K562 (cell line): ENCODE data around the gene DOLPP1.

Experiments
- CTCF ChIP-seq, 3 experiments: IDR thresholded peaks in 2 of 3; conservative IDR thresholded peaks in 1 of 3; 2 replicates each; pipeline ENCODE4 v1.5.1; 2011 to 2012; ENCODE audit warnings: low read length in 3 of 3, mild to moderate bottlenecking in 3 of 3, control low read depth in 2 of 3, improper control_type of control experiment in 1 of 3, inconsistent platforms in 1 of 3, low read depth in 1 of 3, mixed read lengths in 1 of 3, moderate library complexity in 1 of 3; ENCODE audit not compliant: insufficient read depth in 2 of 3
- ETV6 ChIP-seq, 3 experiments: fragments of 150-350 bp in 1 of 3; sonication (generic) in 1 of 3; formaldehyde crosslinking in 1 of 3; IDR thresholded peaks; 2 replicates each; pipeline versions ENCODE4 v1.6.1 to v1.8.0; 2014 to 2022; ENCODE audit warnings: borderline replicate concordance in 2 of 3, low read depth in 2 of 3, antibody characterized with exemption in 1 of 3, low read length in 1 of 3, mild to moderate bottlenecking in 1 of 3, missing genetic modification reagents in 1 of 3
- FOS ChIP-seq: IDR thresholded peaks from 3 replicates; pipeline ENCODE4 v1.6.1; 2011; ENCODE audit not compliant: insufficient read length; ENCODE audit errors: extremely low read depth
- JUNB ChIP-seq: fragments of 450-650 bp; formaldehyde crosslinking; conservative IDR thresholded peaks from 2 replicates; pipeline ENCODE4 v1.4.0; 2020; ENCODE audit warnings: mild to moderate bottlenecking
- MAZ ChIP-seq, 2 experiments: fragments of 450-650 bp in 1 of 2; sonication (generic) in 1 of 2; formaldehyde crosslinking; IDR thresholded peaks in 1 of 2; conservative IDR thresholded peaks in 1 of 2; 2 replicates each; pipeline versions ENCODE4 v1.4.0 to v1.5.0; 2020; ENCODE audit warnings: mild to moderate bottlenecking in 1 of 2, missing genetic modification reagents in 1 of 2
- TF ChIP-seq, protein P1 (sequence below): sonication (generic); formaldehyde crosslinking; IDR thresholded peaks from 2 replicates; pipeline ENCODE4 v1.8.0; 2022; ENCODE audit warnings: mild to moderate bottlenecking, low read depth, missing genetic modification reagents
- TF ChIP-seq, protein P2 (sequence below), 2 experiments: IDR thresholded peaks; 2 replicates each; pipeline ENCODE4 v1.6.1; 2012; ENCODE audit warnings: improper control_type of control experiment in 2 of 2, low read depth in 2 of 2, low read length in 2 of 2, borderline replicate concordance in 1 of 2

DNA sequence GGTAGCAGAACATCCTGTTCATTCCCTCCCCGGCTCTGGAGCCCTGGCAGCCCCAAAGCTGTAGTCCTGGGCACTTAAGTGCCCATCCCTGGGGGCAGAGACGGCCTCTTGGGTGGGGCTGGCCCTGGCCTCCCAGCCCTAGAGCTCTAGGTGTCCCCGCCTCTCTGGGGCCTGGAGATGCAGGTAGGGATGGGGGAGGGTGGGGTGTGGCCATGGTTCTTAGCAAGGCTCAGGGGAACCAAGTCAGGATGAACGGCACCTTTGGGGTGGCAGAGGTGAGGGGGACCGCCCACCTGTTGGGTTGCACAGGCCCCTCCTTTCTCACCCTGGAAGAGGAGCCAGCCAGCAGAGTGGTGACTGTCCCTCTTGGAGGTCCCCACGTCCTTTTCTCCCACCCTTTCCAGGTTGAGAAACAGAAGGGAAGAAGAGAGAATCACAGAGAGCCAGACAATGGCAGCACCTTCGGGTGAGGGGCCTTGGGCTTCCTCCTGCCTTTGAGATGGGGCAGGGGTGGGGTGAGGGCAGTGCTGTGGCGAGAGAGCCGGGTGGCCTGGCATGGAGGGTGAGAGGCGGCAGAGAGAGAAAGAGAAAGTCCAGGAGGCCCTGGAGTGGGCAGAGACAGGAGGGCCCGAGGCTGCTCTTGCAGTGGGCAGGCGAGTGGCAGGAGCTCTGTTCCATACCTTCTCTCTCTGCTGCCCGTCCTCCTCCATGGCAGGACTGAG, 27.3 kb downstream of the DOLPP1 start:
- TF ChIP-seq CTCF (IDR thresholded peaks at IDR 0.05 in 2 of 3, conservative IDR thresholded peaks at IDR 0.05 in 1 of 3; ENCODE audit: insufficient read depth in 2 of 3, low read depth in 1 of 3, low read length in 3 of 3) (no peak), MAZ (CRISPR knock-in tag; conservative IDR thresholded peaks at IDR 0.05 in 1 of 2, IDR thresholded peaks at IDR 0.05 in 1 of 2) (no peak), FOS (no peak), JUNB (CRISPR knock-in tag) (no peak), ETV6 (IDR thresholded peaks at IDR 0.05; ENCODE audit: borderline replicate concordance in 1 of 2, low read depth in 2 of 2, low read length in 1 of 2) (no peak), ETV6 (CRISPR knock-in tag; IDR thresholded peaks at IDR 0.05; ENCODE audit: borderline replicate concordance) (no peak)
- TF ChIP-seq, protein P1, sequence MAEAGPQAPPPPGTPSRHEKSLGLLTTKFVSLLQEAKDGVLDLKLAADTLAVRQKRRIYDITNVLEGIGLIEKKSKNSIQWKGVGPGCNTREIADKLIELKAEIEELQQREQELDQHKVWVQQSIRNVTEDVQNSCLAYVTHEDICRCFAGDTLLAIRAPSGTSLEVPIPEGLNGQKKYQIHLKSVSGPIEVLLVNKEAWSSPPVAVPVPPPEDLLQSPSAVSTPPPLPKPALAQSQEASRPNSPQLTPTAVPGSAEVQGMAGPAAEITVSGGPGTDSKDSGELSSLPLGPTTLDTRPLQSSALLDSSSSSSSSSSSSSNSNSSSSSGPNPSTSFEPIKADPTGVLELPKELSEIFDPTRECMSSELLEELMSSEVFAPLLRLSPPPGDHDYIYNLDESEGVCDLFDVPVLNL (CRISPR knock-in tag), result no peak
- TF ChIP-seq, protein P2, sequence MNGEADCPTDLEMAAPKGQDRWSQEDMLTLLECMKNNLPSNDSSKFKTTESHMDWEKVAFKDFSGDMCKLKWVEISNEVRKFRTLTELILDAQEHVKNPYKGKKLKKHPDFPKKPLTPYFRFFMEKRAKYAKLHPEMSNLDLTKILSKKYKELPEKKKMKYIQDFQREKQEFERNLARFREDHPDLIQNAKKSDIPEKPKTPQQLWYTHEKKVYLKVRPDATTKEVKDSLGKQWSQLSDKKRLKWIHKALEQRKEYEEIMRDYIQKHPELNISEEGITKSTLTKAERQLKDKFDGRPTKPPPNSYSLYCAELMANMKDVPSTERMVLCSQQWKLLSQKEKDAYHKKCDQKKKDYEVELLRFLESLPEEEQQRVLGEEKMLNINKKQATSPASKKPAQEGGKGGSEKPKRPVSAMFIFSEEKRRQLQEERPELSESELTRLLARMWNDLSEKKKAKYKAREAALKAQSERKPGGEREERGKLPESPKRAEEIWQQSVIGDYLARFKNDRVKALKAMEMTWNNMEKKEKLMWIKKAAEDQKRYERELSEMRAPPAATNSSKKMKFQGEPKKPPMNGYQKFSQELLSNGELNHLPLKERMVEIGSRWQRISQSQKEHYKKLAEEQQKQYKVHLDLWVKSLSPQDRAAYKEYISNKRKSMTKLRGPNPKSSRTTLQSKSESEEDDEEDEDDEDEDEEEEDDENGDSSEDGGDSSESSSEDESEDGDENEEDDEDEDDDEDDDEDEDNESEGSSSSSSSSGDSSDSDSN (IDR thresholded peaks at IDR 0.05; ENCODE audit: borderline replicate concordance in 1 of 2, low read depth in 2 of 2, low read length in 2 of 2), result no peak
